IPS-NIHi7 (cell line): ENCODE data around the gene TMCC1.
"Not testable (repeated sequence)": the region's sequence is repeated elsewhere in the genome, so short reads cannot be mapped to it uniquely, and the experiment has no call there.

Source experiments
- DNase-seq: peaks from one replicate; pipeline ENCODE4 v3.0.0; 2012; ENCODE audit warnings: mixed read lengths; ENCODE audit errors: extremely low spot score

The TMCC1 gene

DNA sequence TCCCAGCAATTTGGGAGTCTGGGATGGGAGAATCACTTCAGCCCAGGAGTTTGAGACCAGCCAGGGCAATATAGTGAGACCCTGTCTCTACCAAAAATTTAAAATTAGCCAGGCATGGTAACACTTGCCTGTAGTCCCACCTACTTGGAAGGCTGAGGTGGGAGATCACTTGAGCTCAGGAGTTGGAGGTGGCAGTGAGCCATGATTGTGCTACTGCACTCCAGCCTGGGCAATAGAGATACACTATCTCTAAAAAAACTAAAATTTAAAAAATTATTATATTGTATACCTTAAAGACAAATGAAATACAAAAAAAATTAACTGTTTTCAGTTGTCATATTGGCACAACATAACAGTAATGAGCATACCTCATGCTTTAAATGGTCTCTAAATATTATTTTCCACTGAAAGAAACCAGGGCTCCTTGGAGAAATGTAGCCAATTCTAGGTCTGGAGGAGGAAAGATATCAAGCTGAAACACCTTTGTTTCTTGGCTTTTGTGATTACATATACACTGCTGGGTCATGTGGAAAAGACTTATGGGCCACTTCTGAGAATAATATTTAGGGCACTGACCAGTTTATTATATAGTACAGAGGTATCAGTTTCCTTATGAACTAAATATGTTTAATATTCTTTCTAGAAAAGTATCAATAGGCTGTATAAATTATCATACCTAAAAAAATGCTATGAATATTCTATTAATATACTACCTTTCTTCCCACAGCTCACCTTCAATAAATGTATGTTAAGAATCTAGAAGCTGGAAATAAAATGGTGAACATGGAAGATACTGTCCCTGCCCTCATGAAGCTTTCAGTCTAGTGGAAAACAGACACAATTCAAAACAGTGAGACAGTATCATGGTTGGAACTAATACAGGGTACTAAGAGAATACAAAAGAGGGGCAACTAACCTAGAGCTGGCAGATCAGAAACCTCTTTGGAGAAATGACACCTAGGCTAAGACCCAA, 119.5 kb downstream of the TMCC1 start:
- no peak for DNase-seq

DNA sequence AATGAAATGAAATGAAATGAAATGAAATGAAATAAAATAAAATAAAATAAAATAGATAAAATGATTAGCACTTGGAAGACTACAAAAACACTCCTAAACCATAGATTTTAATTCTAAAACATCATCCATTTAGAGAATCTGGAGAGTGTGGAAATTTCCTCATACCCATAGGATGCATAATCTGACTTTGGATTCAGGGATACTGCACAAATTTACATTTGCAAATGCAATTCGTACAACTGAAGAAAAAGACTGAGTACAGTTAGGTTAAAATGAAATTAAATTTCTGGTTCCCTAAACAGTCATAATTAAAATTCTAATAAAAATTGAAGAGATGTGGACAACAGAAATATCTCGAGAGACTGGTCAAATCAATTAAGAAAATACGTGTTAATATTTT, 122.9 kb downstream of the TMCC1 start:
- no peak for DNase-seq

DNA sequence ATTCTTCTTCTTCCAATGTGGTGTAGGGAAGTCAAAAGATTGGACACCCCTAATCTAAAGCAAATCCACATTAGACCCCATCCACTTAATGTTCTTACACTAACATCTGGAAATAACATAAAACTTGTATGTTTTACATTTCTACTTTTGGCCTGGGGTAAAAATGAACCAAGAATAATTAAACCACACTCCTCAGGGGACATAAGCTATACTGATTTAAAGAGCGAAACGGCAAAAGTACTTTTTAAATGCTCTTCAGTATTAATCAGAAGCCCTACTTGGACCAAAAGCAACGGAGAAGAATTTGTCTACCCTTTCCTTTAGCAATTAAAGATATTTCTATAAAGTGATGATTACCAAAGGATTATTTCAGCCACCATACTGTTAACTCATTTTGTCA, 123.9 kb downstream of the TMCC1 start:
- no peak for DNase-seq

DNA sequence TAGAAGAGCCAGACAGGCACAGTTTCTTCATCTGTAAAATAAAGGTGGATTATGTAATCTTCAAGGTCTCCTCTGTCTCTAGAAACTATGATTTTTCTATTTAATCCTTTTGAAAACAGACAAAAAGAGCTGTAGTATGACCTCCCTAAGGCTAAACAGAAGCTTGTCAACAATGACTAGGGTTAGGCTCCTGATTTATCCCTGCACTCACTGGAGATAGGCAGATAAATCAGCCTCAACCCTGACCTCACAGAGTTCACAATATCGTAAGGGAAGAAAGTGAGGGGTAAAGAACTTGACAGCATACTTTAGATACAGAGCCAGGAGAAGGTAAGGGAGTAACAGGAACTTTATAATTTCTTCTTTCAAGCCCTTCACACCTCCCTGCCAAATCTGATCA, 124.8 kb downstream of the TMCC1 start:
- no peak for DNase-seq

DNA sequence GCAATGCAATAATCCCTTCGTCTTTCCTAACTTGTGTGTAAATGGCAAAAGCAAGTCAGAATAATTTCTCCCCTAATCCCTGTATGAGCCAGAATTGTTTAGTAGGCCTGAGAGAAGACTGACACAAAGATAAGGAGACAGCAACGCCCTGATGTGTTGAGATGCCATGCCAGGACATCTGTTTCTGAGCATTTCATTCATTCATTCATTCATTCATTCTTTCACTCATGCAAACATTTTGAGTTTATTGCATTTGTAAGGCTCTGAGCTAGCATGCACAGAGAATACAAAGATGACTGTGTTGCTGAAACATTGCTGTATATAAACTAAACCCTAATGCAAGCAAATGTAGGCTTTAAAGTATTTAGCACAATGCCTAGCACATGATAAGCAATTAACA, 127.4 kb downstream of the TMCC1 start:
- no peak for DNase-seq

DNA sequence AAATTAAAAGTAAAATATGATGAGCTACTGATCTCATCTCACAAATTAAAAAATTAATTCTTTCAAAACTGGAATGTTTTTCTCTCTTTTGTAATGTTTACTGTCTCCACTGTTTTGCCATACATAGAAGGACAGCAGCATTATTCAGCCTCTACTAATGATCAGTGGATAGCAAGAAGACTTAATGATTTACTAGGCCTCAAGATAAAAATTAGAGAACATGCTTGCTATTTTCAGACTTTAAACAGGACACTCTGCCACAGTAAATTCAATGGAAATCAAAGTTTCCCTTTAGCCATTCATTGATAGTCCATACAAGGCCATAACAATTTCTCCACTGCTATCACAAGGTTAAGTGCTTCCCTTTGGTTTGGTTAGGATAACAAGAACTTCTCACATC, 129.4 kb downstream of the TMCC1 start:
- no peak for DNase-seq

DNA sequence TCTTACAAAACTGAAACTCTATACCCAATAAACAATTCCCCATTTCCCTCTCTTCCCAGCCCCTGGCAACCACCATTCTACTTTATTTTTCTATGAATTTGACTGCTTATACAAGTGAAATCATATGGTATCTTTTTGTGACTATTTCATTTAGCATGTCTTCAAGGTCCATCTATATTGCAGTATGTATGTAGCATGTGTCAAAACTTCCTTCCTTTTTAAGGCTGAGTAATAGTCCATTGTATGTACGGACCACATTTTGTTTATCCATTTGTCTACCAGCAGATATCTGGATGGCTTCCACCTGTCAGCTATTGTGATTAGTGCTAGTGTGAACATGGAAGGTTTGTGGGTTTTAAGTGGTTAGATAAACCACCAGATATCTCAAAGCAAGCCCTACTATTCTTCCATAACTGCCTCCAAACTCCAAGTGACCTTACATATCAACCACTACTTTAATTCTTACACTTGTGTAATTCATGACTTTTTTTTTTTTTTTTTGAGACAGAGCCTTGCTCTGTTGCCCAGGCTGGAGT, 134.7 kb downstream of the TMCC1 start:
- no peak for DNase-seq

DNA sequence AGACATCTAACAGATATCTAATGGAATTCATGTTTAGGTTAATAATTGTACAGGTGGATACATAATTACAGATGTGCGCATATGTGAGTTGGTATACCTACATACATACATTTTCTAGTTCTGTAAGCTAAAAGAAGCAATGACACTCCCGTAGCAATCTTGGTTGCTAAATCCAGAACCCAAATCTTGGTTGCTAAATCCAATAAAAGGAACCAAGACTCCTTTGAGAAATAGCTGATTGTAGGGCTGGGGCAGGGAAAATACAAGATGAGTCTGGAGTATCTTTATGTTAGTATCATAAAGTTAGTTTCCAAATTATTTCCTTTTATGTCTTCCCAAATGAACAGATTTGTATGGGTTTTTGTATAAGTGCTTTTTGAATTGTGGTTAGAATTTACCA, 135.2 kb downstream of the TMCC1 start:
- DNase-seq: no peak

DNA sequence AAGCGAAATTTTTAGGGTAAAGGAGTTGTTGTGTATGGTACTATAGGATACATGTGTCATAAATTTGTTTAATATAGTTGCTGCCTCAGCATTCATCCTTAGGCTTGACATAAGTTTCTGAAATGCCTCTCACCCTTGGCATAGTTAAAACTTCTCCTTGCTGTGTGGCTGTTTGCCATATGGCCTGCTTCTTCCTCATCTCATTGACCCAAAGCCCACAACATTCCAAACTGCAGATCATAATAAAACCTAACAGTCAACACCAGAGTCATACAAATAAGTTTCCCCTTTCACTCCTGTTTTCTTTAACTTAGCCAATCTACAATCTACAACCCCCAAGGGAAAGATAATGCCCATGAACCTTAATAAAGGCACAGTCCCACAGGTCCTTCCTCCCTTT, 136.6 kb downstream of the TMCC1 start:
- DNase-seq: no peak

DNA sequence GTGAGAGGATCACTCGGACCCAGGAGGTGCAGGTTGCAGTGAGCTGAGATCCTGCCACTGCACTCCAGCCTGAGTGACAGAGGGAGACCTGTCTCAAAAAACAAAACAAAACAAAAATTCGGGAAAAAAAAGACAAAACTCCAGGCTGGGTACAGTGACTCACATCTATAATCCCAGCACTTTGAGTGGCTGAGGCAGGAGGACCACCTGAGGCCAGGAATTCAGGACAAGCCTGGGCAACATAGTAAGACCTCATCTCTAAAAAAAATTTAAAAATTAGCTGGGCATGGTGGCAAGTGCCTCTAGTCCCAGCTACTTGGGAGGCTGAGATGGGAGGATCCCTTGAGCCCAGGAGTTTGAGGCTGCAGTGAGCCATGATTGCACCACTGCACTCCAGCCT, 142.4 kb downstream of the TMCC1 start:
- DNase-seq: not testable (repeated sequence)

DNA sequence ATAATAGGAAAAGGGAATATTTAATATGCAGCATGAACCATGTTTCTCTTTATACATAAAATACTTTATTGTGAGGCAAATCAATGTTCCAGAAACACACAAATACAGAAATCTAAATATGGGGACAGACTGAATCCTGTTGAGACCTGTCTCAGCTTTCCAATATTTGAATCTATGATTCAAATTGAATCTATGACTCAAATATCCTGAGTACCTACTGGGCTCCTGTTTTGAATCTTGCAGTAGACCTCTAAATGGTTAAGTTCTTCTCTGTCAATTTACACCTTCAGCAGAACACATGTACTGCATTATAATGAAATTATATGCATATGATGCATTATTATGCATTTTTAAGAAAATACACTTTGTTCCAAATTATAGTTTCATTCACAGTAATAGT, 143.8 kb downstream of the TMCC1 start:
- DNase-seq: no peak

DNA sequence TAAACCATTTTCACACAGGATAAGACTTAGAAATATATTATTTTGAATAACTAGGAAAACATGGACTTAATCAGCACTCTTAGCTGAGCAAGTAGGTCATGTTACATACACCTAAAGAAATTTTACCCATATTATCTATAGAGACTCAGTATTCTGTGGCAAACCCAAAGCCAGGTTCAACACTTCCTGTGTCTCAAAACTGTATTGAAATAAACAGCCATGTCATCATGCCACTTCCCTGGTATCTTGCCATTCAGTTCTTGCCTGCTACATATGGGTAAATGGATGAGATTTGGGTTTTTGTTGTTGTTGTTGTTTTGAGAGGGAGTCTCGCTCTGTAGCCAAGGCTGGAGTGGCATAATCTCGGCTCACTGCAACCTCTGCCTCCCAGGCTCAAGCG, 145.5 kb downstream of the TMCC1 start:
- no peak for DNase-seq

DNA sequence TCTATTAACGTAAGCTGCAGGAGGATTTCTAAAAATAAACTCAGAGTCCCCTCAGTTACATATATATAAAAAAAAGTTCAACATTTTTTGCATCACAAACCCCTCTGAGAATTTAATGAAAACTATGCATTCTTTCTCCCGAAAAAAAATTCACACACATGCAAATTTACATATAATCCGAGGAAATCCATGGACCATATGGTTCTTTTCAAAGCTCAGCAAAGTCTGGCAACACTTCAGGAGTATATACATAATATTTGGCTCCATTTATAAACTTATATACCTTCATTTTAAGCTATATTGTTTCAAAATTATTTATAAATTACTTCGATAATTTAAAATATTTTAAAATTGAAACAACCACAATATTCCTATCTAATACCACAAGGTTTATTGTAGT, 146.4 kb downstream of the TMCC1 start:
- no peak for DNase-seq

DNA sequence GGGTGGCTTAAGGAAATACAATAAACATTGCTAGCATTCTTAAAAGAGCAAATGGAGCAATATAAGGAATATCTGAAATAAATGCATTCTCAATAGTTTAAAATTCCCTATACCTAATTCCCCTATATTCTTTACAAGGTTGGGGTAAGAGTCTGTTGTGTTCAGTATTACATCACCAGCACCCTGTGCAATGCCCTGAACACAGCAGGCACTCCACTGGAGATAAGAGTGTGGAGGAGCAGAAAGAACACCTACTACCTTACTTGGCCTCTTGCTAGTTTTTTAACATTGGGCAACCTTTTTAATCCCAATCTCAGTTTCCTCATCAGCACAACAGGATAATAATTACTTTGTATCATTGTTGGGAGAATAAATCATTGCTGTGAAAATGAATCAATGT, 146.9 kb downstream of the TMCC1 start:
- DNase-seq: no peak

DNA sequence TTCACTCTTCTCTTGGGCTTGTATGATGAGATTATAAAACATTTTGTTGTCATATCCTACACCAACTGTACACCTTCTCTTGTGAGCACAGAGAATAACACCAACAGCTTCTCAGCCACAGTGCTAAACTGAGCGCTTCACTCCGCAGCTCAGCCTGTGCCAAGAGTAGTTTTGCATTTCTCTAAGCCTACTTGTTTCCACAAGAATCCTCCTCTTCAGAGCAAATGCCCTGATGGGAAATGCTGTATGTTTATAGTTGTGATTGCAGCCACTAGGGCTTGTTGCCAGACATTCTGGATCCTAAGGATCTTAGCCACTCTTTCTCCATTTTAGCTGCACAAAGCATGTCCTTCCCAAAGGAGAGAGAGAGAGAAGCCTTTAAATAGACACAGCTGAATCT, 148.3 kb downstream of the TMCC1 start:
- DNase-seq: peak; percentile 8

DNA sequence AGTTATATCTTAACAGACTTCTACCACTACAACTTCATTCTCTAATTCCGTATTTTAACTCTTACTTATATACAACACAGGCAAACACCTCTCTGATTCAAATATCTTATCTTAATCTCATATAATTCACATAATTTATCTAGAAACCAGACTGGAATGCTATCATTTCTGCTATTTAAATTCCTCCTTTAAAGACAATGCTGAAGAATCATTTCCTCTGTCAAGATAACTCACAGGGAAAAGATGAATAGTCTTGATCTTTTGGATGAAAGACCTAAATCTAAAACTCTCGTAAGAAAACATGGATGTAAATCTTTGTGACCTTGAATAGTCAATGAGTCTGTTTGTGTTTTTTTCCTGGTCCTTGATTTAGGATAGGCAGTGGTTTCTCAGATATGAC, 151.7 kb downstream of the TMCC1 start:
- DNase-seq: no peak

DNA sequence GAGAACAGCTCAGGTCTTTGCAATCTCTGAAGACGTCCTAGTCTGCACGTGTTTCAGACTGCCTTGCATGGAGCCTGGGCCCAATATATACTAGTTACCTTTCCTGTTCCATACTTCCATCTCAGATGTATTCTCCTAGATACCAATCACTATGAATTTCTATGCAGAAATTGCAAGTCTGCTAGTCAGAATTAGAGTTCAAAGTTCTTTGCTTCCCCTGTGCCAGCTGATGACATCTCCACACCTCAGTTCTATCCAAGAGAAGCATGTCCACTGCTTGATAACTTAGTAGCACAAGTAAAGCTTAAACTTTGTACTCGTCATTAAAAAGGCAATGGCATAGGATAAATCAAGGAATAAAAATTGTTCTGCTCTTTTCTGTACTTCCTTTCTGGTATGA, 153.4 kb downstream of the TMCC1 start:
- no peak for DNase-seq

DNA sequence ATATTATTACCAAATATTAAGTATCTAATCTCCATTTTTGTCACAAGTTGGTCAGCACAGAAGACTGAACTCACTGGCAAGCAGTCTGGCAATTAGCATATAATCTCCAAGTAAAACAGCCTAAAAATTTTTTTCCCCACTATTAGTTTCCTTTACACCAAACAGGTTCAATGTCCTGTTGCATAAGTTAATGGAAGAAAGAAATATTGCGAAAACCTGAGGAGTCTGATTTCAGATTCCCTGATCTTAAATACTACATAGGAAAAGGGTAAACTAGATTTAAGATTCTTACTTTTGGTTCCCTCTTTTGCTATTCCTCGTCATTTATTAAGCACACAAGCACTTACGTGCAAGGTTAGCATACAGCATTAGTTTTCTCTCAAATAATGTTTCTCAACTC, 153.9 kb downstream of the TMCC1 start:
- DNase-seq: no peak

DNA sequence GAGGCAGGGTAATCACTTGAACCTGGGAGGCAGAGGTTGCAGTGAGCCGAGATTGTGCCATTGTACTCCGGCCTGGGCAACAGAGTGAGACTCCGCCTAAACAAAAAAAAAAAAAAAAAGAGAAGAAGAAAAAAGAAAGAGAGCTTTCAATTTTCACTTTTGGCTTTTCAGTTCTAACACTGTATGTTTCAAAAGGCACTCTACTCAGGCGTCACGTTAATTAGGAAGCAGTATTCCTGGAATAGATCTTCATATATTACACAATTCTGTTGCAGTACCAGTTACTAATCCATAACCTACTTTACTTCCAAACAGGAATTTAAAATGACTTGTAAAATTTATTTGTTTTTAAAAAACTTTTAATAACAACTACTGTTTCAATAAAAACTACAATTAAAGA, 155.3 kb downstream of the TMCC1 start:
- no peak for DNase-seq

DNA sequence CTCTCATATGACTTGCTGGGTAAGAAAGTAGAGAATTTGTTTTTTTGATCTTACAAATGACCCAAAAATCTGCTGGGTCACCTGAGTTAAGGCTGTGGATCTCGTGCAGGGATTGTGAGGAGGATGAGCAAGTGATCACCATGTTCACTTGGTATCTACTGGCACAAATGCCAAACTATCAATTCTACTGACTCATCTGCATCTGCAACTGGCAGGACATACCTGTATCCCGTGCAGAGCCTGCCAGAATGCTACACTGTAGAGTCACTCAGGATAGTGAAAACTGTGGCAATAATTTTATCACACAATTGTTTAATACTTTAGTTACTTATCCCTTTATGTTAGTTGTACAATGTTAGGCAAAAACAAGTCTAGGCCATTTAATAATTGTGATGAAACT, 157.4 kb downstream of the TMCC1 start:
- DNase-seq: no peak

DNA sequence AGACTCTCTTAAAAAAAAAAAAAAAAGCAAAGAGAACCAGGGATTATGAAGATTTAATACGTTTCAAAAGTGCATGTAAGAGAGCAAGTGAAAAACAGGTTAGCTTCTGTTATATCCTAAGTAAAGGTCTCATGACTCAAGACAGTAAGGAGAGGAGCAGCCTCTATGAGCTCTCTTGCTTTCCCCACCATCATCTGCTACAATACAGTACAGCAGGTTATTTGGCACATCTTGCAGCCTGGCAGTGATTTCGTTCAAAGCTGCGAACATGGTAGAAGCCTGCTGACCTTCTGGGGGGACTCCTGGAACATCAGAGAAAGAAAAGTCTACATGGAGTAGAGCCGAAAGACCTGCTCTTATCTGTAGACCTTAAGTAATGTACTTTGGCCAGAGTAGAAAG, 157.9 kb downstream of the TMCC1 start:
- DNase-seq: no peak

DNA sequence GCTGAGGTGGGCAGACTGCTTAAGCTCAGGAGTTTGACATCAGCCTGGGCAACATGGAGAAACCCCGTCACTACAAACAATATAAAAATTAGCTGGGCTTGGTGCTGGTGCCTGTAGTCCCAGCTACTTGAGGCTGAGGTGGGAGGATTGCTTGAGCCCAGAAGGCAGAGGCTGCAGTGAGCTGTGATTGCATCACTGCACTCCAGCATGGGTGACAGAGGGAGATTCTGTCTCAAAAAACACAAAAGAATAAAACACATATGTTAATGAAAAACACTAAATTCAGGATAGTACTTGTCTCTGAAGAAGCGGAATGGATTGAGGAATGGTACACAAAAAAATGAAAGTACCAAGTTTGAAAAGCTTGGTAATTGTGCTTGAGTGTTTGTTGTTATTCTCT, 159.1 kb downstream of the TMCC1 start:
- no peak for DNase-seq

DNA sequence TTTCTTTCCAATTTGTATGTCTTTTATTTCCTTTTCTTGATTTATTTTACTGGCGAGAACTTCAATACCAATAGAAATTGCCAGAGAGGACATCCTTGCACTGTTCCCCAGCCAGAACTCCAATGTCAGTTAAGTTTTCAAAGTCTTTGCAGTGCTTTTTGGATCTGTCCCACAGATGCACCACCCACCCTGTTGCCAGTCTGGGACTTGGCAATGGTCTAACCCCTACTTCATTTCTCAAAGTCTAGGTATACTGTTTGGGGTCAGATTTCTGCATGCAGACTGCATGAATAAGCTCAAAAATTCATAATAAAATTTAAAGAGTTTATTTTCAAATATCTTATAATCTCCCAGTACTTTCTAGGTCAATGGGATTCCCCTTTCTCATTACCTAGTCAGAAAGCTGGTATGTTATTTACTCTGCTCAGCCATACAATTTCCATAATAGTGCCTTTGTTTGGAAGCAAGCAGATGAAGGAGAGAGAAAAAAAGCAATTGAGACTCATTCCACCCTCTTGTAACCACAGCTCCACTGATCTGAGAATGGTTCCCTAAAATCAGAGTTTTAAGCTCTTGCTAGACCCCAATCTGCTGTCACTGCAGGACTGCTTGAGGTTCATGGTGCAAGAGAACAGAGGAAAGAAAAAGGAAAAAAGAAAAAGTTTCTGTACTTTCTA, 161.2 kb downstream of the TMCC1 start:
- DNase-seq: no peak
